ENCODE measurements around the gene SLC25A13. TPM values are rescaled to one million over a fixed set of nuclear protein-coding genes. Genes with fewer than 3 reads are reported as not detected.

SLC25A13 gene
- total and polyA plus RNA-seq, 9 donors, result 11.4 to 32.6 (median 23.1) TPM

- no peaks in the 10 kb centered on the region for H3K4me1 ChIP-seq (ENCODE audit: insufficient read depth)
- no peaks in the 10 kb centered on the region for H3K36me3 ChIP-seq
- no peak for DNase-seq
- H3K4me3 ChIP-seq, result no peak overlapping the region
- no peaks in the 10 kb centered on the region for H3K9me3 ChIP-seq
- intact Hi-C loops (cut with DNase I), result no loop called here
- no peaks in the 10 kb centered on the region for H3K27me3 ChIP-seq
- TF ChIP-seq EP300 (IDR thresholded peaks at IDR 0.05), result no peak
- TF ChIP-seq CTCF (IDR thresholded peaks at IDR 0.05), result no peak
- no peak for TF ChIP-seq POLR2A (IDR thresholded peaks at IDR 0.05)
- H3K27ac ChIP-seq, result no peak overlapping the region
- WGBS, 3 donors, result 96 to 98% (median 97%) methylated on average over 5 of the region's 5 CpGs
Measured at GRCh38 chr7:96152706-96153105, 169.2 kb downstream of the SLC25A13 start.

GRCh38 chr7:96151889-96152288, 170.0 kb downstream of the SLC25A13 start:
- Histone ChIP-seq H3K9me3 (no peaks in the 10 kb centered on the region), H3K27me3 (no peaks in the 10 kb centered on the region), H3K4me3 (no peak overlapping the region), H3K36me3 (no peaks in the 10 kb centered on the region), H3K4me1 (ENCODE audit: insufficient read depth) (no peaks in the 10 kb centered on the region), H3K27ac (no peak overlapping the region)
- DNase-seq, result no peak
- WGBS, 3 donors, result 94 to 99% (median 96%) methylated on average over 3 of the region's 3 CpGs
- intact Hi-C loops (cut with DNase I), result no loop called here
- TF ChIP-seq CTCF (IDR thresholded peaks at IDR 0.05), result no peak
- no peak for TF ChIP-seq POLR2A (IDR thresholded peaks at IDR 0.05)
- TF ChIP-seq EP300 (IDR thresholded peaks at IDR 0.05), result no peak

- no peaks in the 10 kb centered on the region for H3K27me3 ChIP-seq
- no peak overlapping the region for H3K4me3 ChIP-seq
- no peak for TF ChIP-seq EP300 (IDR thresholded peaks at IDR 0.05)
- TF ChIP-seq CTCF (IDR thresholded peaks at IDR 0.05), result no peak
- no peak for TF ChIP-seq POLR2A (IDR thresholded peaks at IDR 0.05)
- no peaks in the 10 kb centered on the region for H3K9me3 ChIP-seq
- WGBS, 3 donors, result 47 to 77% (median 56%) methylated on average over 1 of the region's 1 CpG
- H3K27ac ChIP-seq, result no peak overlapping the region
- no peak for DNase-seq
- intact Hi-C loops (cut with DNase I), result no loop called here
- no peaks in the 10 kb centered on the region for H3K36me3 ChIP-seq
- H3K4me1 ChIP-seq (ENCODE audit: insufficient read depth), result no peaks in the 10 kb centered on the region
Measured at GRCh38 chr7:96144260-96144526, 177.7 kb downstream of the SLC25A13 start.

GRCh38 chr7:96143495-96144259, 178.2 kb downstream of the SLC25A13 start:
- no peaks in the 10 kb centered on the region for H3K9me3 ChIP-seq
- H3K27ac ChIP-seq, result no peak overlapping the region
- intact Hi-C loops (cut with DNase I), result no loop called here
- TF ChIP-seq POLR2A (IDR thresholded peaks at IDR 0.05), result no peak
- TF ChIP-seq EP300 (IDR thresholded peaks at IDR 0.05), result no peak
- no peak for TF ChIP-seq CTCF (IDR thresholded peaks at IDR 0.05)
- H3K27me3 ChIP-seq, result no peaks in the 10 kb centered on the region
- WGBS, 3 donors, result 73 to 85% (median 81%) methylated on average over 1 of the region's 1 CpG
- H3K36me3 ChIP-seq, result no peaks in the 10 kb centered on the region
- no peaks in the 10 kb centered on the region for H3K4me1 ChIP-seq (ENCODE audit: insufficient read depth)
- DNase-seq, result no peak
- no peak overlapping the region for H3K4me3 ChIP-seq
